ENCODE results near the gene SERPING1. TPM values are rescaled to one million over a fixed set of nuclear protein-coding genes. Genes with fewer than 3 reads are reported as not detected.

SERPING1 gene
- total RNA-seq, 2 experiments from 2014 or later: not detected

Other genes starting within 250 kb of the SERPING1 start
- gene PRG3, start 216.5 kb upstream of the SERPING1 start, total RNA-seq: not detected
- 1 to 10 TPM in 1 of 2 experiments, not detected in 1; 1.0 TPM for gene PRG2, start 207.0 kb upstream of the SERPING1 start, total RNA-seq
- 100 to 1,000 TPM; 444 to 465 TPM for gene SLC43A3, start 170.6 kb upstream of the SERPING1 start, total RNA-seq
- under 1 TPM; 0.23 to 0.36 TPM for gene RTN4RL2, start 137.2 kb upstream of the SERPING1 start, total RNA-seq
- 10 to 100 TPM; 35.1 to 36.3 TPM for gene SLC43A1, start 82.0 kb upstream of the SERPING1 start, total RNA-seq
- gene TIMM10, start 66.9 kb upstream of the SERPING1 start, total RNA-seq: 100 to 1,000 TPM; 137 to 140 TPM
- not detected for gene SMTNL1, start 60.1 kb upstream of the SERPING1 start, total RNA-seq
- 10 to 100 TPM; 81.3 to 88.9 TPM for gene UBE2L6, start 30.0 kb upstream of the SERPING1 start, total RNA-seq
- not detected for gene YPEL4, start 52.2 kb downstream of the SERPING1 start, total RNA-seq
- 10 to 100 TPM; 19.8 to 20.5 TPM for gene CLP1, start 60.1 kb downstream of the SERPING1 start, total RNA-seq
- 10 to 100 TPM; 81.9 to 82.2 TPM for gene ZDHHC5, start 70.4 kb downstream of the SERPING1 start, total RNA-seq
- gene MED19, start 114.5 kb downstream of the SERPING1 start, total RNA-seq: 10 to 100 TPM; 16.4 to 18.0 TPM
- 100 to 1,000 TPM; 115 to 116 TPM for gene TMX2, start 114.9 kb downstream of the SERPING1 start, total RNA-seq
- gene SELENOH, start 143.8 kb downstream of the SERPING1 start, total RNA-seq: 100 to 1,000 TPM; 238 to 252 TPM
- gene BTBD18, start 154.1 kb downstream of the SERPING1 start, total RNA-seq: not detected
- 1 to 10 TPM; 3.4 to 4.4 TPM for gene CTNND1, start 164.1 kb downstream of the SERPING1 start, total RNA-seq